GM21526 (cell line): ENCODE data around the gene ADAMTSL3.

Experiments used
- ATAC-seq: cut with Tn5 transposase; IDR thresholded peaks from one replicate; pipeline ENCODE4 v1.9.1; 2021; ENCODE audit warnings: moderate library complexity; ENCODE audit not compliant: unreplicated experiment, low FRiP score

ADAMTSL3 gene

DNA sequence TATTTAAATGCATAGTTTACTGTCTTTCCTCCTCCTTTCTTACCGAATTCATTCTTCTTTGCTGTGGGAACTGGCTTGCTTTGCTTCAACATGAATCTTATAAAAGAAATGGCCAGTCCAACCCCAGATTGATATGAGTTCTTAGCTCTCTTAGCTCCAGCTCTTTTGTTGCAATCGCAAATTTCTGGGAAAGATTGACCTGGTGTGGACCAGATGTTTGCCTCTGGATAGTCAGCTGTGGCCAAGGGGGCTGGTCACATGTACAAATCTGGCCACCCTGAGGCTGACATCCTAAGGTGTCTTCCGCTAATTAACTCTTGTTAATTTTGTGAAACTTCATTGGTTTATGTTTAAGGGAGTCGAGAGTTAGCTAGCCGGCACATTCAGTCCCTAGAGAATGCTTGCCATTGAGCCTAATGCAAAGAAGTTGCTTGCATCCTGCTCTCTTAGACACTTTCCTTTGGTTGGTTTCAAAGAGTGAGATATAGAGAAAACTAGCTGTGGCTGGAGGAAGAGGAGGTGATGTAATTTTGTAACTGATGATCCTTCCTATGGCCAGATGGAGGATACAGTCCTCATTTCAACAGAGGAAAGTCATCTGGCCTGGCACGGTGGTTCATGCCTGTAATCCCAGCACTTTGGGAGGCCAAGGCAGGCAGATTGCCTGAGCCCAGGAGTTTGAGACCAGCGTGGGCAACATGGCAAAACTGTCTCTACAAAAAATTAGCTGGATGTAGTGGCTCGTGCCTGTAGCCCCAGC, 162.4 kb downstream of the ADAMTSL3 start:
- ATAC-seq: no peak

DNA sequence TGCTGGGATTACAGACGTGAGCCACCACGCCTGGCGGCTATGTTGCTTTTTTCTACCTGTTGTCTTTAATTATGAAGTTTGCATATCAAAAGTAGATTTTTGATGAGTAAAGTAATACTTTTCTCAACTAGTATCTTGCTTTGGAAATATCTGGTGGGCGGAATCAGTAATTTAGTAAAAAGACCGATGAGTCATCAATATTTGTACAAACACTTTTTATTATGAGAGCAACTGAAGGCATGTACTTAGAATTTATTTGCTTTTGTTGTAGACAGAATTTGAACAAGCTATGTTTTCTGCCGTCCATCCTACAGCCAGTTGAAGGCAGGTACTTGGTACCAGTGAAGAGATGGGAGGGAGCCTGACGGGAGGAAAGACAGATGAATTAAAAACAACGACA, 164.7 kb downstream of the ADAMTSL3 start:
- ATAC-seq: no peak

DNA sequence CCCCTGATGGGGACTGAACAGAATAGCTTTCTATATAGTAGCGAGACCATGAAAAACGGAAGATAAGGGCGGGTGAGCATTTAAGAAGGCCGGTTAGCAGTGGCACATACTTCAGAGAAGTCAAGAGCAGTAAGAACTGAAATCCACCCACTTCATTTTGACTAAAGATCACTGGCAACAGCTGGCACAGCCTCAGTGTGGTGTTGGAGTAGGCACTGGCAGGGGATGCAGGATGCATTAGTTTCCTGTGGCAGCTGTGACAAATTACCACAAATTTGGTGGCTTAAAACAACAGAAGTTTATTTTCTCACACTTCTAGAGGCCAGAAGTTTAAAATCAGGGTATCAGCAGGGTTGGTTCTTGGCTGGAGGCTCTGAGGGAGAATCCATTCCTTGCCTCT, 176.5 kb downstream of the ADAMTSL3 start:
- no peak for ATAC-seq

GRCh38 chr15:83833569-83833968, 179.6 kb downstream of the ADAMTSL3 start:
- no peak for ATAC-seq

GRCh38 chr15:83835479-83835878, 181.6 kb downstream of the ADAMTSL3 start:
- no peak for ATAC-seq

- no peak for ATAC-seq
Measured at GRCh38 chr15:83837945-83838571, 184.1 kb downstream of the ADAMTSL3 start.

DNA sequence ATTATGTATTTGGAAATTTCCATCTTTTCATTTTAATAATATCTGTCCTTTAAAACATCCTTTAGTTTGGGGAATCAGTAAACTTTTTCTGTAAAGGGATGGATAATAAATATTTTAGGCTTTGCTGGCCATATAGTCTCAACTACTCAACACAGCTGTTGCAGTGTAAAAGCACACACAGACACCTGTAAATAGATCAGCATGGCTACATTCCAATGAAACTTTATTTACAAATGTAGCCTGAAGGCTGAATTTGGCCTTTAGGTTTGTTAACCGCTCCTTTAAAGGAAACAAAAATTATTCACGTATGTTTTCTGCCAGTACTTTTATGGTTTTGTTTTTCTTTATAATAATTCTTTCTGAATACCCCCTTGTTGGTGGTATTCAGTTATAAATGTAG, 184.8 kb downstream of the ADAMTSL3 start:
- no peak for ATAC-seq

GRCh38 chr15:83842281-83842680, 188.4 kb downstream of the ADAMTSL3 start:
- no peak for ATAC-seq

DNA sequence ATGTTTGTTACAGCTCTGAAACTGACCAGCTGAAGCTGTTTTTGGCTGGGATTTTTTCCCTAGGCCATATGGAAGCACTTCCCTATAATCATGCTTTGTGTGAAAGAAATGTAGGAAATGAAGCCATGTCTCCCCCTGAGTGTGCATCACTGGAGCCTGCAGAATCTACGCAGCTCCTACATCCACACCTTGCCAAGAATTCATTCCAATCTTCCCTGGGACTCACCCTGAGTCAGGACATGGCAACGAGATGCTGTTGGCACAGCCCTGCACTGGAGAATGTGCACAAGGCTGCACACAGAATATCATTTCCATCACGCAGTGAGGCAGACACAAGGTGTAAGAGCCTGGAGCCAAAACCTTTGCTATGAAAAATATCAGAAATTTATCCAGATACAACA, 189.5 kb downstream of the ADAMTSL3 start:
- ATAC-seq: no peak

DNA sequence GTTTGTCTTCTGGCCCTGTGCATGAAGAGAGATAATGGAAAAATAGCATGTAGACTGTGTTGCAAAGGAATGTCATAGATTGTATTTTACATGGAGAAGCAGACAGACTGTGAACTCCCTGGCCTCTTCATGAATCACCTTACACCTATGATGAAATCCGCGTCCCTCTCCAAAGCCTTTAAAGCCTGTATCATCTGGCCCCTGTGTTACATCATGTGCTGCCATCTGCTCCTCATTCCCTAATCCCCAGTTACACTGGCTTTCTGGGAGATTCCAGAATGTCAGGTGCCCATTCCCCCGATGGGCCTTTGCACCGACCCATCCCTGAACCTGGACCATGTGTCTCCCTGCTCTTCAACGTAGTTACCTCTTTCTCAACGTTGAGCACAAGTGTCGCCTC, 190.8 kb downstream of the ADAMTSL3 start:
- no peak for ATAC-seq

DNA sequence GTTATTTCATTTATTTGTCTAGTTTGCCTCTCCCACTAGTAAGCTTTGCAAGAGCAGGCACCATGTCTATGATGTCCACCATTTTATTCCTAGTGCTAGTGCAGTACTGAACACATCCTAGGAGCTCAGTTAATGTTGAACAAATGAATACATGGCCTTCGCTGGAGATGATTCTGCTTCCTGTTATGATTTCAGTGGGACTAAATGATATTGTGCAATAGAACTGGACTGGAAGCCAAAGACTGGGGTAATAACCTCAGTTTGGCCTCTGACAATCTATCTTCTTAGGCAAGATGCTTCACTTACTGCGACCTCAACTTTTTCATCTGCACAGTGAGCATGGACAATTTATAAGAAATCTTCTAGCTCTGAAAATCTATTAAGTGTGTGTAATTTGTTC, 191.3 kb downstream of the ADAMTSL3 start:
- ATAC-seq: no peak

- ATAC-seq: no peak
Measured at GRCh38 chr15:83846847-83847246, 192.9 kb downstream of the ADAMTSL3 start.

- ATAC-seq: no peak
Measured at GRCh38 chr15:83848315-83849050, 194.6 kb downstream of the ADAMTSL3 start.

GRCh38 chr15:83850015-83850414, 196.1 kb downstream of the ADAMTSL3 start:
- no peak for ATAC-seq

- ATAC-seq: no peak
Measured at GRCh38 chr15:83850501-83851245, 196.8 kb downstream of the ADAMTSL3 start.

GRCh38 chr15:83853232-83853631, 199.3 kb downstream of the ADAMTSL3 start:
- ATAC-seq: no peak

DNA sequence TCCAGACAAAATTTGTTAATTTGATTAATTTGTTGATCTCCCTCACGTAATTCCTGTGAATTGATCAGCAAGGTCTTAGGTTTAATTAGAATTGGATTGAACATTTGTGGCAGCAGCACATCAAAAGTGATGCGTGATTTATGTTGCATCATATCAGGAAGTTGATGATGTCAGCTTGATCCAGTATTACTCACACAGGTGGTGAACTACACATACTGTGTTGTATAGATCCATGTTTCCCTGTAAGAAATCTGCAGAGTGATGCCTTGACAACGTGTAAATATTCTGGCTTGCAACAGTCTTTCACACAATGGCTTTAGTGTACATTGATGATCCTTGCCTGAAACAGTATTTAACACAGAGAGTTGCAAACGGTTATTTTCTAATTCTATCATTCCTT, 200.4 kb downstream of the ADAMTSL3 start:
- ATAC-seq: no peak

DNA sequence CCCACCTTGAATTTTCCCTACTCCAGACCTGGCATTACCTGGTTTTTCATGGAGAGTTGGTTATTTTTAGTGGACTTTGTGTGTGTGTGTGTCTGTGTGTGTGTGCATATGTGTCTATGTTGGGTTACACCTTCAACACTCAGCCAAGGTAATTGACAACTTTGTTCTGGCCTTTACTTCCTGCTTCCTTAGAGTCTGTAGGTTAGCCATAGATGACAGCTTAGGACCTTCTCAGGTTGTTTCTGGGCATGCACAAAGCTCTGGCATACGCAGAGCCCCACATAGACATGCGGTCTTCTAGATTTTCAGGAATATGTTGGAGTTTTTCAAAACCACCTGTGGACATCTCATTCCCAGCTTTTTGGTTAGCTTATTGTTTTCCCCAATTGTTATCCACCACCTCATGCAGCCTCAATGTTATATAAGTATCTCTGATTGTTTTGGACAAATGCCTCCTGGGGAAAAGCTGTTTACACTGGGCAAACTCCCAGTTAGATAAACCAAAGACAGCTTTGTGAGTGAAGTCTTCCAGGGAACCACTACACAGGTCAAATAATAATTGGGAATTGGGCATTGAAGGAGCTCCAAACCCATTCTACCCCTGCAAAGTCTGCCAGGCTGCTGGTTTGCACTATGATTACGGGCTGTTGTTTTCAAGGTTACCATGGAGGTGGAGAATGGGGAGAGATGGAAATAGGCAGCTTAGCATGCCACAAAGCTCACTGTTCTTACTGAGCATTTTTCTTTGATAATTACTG, 201.2 kb downstream of the ADAMTSL3 start:
- no peak for ATAC-seq

DNA sequence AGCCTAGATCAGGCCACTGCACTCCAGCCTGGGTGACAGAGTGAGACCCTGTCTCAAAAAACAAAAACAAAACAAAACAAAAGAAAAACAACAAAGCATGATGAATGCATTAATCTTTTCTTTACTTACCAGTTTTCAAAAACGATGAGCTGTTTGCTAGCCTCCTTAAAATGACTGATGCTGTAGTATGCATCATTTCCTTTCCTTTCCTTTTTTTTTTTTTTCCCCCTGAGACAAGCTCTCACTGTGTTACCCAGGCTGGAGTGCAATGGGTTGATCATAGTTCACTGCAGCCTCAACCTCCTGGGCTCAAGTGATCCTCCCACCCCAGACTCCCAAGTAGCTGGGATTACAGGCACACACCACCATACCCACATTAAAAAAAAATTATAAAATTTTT, 202.0 kb downstream of the ADAMTSL3 start:
- ATAC-seq: no peak

DNA sequence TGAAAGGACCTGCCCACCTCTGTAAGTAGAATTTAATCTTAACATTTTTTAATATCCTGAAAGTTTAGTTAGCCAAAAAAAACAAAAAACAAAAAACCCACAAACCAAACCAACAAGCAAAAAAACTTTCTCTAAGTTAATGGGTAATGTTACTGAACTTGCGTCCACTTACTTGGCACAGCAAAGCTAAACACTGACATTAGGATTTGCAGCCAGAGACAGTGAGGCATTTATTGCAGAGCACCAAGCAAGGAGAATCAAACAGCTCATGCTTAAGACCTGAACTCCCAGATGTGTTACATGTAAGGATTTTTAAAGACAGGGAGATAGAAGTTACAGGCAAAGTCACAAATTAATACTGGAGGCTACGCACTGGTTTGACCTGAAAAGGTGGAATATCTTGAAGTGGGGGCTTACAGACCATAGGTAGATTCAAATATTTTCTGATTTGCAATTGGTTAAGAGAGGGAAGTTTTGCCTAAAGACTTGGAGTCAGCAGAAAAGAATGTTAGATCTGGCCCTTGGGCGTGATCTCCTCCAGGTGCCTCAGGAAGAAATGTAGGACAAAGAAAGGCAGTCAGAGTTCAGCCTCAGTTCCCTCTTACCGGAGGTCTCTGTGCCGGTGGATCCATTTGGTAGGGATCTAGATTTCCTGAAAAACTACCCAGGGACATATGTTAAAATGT, 205.0 kb downstream of the ADAMTSL3 start:
- ATAC-seq: no peak
